ENCODE measurements around the gene DEPP1.
A peak's percentile ranks its signal among the peaks of the same experiment; 100 is the strongest.

The DEPP1 gene

DNA sequence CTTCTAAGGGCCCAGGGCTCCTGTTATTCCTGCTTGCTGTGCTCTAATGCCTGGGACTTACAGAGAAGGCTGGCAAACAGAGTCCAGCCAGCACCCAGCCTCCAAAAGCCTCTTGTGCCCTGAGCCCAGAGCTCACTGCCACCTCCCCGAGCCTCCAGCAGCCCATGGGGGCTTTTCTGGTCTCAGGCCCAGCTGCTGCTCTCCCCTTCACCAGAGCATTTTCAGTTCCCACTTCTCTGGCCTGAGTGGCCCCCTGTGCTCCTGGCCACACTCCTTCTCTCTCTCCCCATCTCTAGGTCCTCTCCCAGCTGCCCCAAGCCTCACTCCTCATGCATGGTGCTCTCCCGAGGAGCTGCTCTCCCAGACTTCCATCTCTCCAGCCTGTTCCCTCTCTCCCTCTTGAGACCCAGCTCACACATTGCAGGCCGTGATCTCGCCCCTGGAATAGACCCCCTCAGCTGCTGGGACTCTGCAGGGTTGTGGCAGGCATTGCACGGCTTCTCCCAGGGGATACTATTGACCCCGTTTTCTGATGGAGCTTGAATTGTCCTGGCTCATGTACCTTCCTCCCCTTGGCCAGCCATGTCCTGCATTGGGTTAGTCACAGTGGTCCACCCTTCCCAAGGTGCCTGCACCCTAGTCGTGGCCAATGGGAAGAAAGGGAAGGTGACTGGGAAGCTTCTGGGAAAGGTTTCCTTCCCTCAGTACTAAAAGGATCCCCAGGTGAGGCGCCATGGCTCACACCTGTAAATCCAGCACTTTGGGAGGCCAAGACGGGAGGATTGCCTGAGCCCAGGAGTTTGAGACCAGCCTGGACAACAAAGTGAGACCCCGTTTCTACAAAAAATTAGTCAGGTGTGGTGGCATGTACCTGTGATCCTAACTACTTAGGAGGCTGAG is 28.0 kb downstream of the DEPP1 start:
- DNase-seq = no peak

DNA sequence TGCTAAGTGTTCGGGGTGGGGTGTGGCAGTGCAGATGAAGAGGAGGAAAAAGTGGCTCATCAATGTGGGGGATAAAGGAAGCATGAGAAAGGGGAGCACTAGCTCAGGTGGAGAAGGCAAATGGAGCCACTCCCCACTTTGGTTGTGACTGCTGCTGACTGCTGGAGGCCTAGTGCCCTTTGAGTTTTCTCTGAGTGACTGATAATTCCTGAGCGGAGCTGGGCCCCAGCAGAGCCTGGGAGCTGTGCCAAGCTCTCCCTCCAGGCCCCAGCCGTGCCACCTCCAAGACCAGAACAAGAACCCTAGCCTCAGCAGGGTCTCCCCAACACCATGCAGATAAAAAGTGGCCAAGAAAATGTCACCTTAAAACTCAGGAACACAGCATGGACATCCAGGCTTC is 28.7 kb downstream of the DEPP1 start:
- no peak for DNase-seq

DNA sequence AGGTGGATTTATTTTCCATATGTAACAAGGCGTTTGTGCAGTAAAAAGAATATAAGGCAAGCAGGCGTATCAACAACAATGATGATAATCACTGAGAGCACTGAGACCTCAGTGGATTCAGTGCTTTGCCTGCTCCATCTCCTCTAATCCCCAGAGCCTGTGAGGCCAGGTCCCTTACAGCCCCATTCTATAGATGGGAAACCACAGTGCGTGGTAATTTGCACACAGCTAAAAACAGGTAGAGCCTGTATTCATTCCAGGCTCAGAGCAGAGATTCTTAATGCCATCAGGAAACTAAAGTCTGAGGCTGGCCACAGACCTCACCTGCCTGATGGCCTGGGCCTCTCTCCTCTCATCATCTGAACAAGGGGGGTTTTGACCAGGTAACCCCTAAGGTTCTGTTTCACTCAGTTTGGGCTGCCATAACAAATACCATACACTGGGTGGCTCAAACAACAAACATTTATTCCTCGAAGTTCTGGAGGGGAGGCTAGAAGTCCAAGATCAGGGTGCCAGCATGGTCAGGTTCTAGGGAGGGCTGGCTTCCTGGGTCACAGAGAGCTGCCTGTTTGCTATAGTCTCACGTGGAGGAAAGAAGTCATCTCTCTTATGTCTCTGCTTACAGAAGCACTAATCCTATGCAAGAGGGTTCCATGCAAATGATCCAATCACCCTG is 29.3 kb downstream of the DEPP1 start:
- no peak for DNase-seq

DNA sequence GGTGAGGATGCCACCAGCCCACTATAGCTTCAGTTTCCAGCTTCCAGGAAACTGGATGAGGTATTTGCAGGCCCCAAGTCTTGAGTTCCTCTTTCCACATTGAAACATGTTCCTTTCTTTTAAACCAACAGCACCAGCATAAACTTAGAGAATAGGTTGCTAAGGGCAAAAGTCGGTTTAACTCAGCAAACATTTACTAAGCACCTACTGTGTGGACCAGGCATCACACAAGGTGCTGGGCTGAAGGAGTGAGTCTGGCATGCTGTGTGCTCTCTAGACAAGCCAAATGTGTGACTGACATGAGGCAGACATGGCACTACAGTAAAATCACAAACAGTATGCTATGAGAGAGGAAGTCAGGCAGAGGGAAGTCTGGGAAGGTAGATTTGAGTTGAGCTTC is 30.0 kb downstream of the DEPP1 start:
- no peak for DNase-seq

DNA sequence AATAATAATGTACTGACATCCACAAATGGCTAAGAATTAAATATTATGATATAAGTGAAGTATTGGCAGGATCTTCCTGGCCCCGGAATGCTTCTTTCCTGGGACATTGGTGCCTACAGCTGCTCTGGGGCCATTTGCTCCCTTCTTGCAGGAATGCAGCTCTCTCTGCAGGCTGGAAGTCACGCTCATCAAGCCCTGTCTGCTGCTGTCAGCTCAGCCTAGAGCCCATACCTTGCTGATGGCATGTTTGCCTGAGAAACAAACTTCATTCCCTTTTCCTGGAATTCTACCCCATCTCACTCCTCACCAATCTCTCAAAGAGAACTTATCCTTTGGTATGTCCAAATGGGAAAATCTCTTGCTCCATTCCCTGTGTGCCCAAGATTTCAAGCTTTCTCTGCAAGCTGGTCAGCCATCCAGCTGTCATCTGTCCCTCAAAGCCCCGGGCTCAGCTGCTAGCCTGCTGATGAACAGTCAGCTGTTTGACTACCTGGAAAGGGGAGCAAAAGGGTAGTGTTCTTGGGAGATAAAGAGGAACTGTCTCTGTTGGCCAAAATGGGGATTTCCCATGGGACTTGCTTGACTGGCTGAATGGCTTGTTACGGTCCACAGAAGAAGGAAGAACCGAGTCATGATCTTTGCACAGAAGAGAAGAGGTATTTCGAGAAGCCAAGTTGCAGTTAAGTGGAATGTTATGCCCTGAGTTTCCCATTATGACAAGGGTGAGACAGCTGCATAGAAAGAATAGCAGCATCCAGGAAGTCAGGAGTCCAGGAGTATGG is 31.0 kb downstream of the DEPP1 start:
- DNase-seq = peak in 1 of 2 donors; percentile 53

DNA sequence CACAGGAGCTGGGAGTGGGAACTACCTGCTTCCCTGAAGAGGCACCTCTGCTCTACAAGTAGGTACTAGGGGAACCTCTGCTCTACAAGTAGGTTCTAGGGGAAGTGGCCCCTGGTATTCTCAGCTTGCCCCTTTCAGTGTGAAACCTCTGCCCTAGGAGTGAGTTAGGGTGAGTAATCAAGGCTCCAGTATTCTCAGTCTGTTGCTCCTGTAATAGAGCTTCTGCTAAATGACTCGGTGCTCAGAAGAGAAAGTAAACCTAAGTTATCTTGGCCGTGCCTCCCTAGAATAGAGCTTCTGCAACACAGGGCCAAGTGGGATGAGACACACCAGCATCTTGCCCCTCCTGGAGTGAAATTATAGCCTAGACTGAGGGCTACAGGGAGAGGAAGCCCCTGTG is 32.4 kb downstream of the DEPP1 start:
- DNase-seq = no peak

DNA sequence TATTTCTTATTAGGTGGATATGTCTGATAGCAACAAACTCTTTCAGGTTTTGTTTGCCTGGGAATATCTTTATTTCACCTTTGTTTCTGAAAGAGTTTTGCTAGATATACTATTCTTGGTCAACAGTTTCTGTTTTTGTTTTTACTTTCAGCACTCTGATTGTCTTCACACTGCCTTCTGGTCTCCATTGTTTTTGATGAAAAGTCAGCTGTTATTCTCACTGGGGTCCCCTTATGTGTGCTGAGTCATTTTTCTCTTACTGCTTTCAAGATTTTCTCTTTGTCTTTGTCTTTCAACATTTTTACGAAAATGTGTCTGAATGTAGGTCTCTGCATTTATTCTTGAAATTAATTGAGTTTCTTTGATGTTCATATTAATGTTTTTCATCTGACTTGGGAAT is 34.3 kb downstream of the DEPP1 start:
- no peak for DNase-seq

DNA sequence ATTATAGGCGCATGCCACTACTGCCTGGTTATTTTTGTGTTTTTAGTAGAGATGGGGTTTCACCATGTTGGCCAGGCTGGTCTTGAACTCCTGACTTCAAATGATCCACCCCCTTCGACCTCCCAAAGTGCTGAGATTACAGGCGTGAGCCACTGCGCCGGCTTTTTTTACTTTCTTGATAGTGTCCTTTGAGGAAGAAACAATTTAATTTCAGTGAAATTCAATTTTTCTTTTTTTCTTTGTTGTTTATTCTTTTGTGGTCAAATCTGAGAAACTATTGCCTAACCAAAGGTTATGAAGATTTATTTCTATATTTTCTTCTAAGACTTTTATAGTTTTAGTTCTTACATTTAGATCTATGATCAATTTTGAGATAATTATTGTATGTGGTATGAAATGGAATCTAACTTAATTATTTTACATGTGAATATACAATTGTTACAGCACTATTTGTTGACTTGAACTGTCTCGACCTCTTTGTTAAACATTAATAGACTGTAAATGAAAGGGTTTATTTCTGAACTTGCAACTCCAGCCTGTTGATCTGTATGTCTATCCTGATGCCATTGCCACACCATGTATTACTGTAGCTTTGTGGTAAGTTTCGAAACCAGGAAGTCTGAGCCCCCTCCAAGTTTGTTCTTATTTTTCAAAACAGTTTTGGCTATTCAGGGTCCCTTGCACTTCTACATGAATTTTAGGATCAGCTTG is 38.8 kb downstream of the DEPP1 start:
- DNase-seq = no peak

DNA sequence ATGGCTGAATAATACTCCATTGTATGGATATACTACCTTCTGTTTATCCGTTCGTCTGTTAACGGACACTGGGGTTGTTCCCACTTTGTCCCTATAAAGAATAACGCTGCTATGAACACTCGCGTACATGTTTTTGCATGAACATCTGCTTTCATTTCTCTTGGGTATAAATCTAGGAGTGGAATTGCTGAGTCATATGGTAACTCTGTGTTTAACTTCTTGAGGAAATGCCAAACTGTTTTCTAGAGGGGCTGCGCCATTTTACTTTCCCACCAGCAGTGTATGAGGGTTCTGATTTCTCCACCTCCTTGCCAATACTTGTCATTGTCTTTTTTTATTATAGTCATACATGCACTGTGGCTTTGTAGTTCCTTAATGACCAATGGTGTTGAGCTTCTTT is 39.7 kb downstream of the DEPP1 start:
- DNase-seq = no peak

DNA sequence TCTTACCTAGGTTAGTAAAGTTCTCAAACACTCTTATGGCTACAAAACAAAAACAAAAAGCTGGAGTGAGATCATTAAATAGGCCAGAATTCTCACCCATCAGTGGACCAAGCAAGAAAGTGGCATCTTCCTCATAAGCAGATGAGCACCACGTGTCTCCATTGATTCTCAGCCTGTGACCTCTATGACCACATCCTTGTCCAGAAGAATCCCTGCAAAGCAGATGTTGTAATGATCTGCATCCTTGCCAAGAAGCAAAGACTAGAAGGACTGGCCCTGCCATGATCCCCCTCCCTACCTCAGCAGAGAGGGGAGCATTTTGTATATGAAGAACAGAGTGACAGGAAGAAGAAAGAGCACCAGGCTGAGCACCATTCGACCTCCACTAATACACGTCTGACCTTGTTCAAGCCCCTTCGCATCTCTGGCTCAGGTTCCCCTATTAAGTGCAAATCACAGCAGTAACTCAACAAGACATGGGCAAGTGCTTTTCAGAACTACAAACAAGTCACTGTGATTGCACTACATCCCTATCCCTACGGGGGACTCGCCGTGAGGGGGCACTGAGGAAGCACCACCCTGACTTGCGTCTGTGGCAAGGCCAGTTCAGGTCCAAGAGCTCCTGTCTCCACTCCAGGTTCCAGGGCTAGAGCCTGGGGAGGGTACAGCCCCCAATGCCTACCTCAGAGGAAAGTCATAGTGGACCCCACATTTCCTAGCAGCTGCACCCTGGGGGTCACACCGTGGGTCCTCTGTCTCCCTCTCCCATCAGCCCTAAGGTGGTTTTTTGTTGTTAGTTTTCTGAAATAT is 41.2 kb downstream of the DEPP1 start:
- no peak for DNase-seq

DNA sequence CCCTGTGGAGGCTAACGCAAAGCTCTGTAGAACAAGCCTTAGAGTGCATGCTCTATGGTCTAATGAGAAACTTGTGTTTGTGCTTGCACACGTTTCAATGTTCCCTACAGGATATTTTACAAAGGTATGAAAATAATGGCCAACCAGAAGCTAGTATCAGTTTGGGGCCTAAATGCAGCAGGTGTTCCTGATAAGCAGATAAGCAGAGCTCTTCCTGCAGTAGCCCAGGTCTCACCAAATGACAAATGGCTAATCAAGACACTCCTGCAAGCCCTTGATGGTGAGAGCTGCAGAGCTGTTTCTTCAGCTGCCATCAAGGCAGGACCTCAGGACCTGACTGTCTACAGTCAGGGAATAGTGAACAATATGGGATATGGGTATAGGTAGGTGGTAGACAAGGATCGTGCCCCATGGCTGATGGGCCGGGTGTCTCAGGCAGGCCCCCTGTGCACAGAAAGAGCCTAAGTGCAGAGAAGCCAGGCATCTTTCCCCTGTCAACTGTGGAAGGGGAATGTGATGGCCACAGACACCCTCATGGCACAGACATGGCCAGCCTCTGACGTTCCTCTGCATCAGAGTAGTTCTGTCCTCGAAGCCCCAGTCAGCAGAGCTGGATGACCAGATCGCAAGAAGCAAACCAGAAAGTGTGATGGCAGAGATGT is 42.2 kb downstream of the DEPP1 start:
- DNase-seq = no peak

DNA sequence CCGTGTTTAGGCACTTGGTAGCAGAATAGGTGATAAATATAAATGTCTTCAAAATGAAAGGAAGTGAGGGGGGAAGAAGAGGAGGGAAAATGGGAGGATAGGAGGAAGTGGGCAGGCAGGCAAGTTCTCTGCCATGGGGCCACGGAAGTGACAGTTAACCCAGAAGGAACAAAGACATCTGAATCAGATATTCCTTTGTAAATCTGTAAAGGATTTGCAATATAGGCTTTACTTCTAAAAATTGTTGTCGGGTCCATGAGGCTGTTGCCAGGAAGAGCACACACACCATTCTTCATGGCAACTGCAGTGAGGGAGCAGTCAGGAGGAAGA is 42.7 kb downstream of the DEPP1 start:
- no peak for DNase-seq

DNA sequence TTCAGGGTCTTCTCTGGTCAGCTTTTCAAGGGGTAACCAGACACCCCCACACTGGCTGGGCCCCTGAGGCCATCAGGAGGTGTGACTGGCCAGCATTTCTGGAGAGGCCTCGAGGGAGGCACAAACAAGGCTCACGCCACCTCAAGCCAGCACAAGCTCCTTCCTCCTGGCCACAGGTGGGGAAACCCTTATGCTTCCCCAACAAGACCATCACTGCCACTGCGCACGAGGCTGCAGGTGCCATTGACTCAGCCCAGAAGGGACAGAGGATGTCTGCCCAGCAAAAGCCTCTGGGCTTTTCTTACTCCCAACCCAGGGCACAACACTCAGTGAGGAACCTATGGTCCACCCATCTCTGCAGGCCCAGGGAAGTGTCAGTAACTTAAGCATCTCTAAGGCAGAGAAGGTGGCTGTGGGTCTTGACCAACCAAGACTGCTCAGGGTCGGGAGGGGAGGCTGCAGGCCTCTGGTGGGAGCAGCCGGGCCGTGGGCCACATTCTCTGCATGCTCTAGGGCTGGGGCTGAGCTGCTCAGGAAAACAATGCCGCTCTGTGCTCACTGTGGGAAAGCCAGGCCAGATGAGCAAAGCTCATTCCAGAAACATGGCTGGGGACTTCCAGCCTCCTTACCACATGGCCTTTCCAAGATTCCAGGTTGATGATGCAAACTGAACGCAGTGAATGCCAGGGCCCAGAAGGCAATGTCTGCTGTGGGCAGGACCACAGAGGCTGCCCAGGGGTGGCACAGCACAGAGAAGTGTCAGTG is 43.2 kb downstream of the DEPP1 start:
- DNase-seq = no peak

DNA sequence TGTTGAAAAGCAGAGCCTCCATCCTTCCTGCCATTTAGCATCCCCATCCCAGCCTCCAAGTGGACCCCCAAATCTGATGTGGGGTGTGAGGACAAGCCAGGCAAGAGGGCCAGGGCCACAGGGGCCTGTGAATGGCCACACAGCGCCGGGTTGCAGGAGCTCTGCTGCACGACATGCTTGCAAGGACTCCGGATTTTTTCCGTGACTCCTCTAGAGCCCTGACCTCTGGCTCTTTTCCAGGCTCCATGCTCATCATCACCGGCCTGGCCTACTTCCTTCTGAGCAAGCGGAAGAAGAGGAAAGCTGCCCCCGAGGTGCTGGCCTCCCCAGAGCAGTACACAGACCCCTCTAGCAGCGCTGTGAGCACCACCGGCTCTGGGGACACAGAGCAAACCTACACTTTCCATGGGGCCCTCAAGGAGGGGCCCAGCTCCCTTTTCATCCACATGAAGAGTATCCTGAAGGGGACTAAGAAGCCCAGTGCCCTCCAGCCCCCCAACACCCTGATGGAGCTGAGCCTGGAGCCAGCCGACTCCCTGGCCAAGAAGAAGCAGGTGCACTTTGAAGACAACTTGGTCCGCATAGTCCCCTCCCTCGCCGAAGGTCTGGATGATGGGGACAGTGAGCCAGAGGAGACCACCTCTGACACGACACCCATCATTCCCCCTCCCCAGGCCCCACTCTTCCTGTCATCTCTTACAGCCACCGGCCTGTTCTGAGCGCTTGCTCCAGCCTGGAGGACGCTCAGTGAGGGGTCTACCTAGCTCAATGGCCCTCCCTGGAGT is 44.0 kb downstream of the DEPP1 start:
- DNase-seq = no peak

DNA sequence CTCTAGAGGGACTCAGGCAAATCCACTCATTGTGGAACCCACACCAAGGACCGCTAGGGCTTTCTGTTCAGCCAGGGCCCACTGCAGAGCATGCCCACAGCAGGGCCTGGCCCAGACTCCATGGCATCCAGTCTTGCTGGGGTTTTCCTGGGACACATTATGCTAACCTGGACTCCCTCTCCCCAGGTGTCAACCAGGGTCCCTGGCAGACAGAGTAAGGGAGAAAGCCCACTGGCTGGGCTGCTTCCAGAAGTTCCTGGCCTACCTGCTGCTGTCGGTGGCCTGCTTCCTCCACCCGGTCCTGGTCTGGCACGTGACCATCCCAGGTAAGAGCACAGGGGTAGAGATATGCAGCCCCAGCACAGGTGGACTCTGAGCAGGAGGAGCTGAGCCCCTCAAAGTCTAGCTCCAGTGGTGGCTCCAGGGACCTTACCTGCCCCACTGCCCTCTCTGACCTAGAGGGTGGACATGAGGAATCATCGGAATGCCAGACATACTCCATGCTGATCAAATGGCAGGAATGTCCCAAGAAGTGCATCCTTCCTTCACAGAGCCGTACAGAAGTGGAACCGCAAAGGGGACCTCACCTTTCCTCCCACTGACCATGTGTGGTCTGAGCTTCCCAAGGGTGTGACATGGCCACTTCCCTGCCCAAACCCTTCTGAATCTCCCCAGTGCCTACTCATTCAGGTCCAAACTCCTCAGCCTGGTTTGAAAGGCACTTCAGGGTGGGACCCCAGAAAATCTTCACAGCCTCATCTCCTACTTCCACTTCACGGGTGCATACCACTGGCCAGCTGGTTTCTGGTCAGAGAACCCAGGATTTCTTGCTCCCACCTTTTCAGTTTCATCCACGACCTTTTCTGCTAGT is 44.9 kb downstream of the DEPP1 start:
- no peak for DNase-seq

DNA sequence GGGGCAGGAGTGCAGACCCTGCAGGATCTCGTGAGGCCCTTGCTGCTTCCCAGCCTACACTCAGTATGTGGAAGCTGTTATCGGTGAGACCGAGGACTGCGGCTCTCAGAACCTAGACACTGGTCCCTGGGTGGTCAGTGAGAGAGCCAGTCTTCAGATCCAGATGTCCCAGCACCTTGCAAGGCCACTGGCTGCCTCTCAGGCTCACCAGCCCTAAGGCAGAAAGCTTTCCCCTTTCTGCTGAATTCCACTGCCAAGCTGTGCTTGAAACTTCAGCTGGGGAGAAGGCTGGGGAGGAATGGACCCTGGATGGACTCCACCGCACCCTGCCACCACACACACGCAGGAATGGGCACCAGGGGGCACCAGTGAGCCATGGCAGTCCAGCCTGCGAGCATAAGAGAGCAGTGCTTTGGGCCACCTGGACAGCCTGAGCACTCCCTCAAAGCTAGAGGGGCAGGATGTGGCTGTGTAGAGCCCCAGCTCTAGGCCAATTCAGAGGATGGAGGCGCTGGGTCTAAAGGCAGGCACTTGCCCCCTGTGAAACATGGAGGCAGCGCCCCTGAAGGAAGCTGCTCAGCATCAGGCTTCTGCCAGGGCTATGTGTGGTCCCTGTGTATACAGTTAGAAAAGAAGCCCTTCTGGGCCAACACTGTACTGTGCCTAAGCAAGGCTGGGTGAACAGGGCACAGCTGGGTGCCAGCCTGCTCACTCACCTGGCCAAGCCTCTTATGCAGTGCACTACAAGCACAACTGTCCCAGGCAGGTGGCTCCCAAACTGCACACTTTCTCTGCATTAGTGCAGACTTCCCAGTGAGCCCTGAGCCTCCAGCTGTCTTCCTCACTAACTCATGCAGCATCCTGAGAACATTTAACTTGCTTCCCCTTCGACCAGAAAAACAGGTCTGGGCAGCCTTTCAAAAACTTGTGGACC is 45.8 kb downstream of the DEPP1 start:
- DNase-seq = peak; percentile 79 to 84

DNA sequence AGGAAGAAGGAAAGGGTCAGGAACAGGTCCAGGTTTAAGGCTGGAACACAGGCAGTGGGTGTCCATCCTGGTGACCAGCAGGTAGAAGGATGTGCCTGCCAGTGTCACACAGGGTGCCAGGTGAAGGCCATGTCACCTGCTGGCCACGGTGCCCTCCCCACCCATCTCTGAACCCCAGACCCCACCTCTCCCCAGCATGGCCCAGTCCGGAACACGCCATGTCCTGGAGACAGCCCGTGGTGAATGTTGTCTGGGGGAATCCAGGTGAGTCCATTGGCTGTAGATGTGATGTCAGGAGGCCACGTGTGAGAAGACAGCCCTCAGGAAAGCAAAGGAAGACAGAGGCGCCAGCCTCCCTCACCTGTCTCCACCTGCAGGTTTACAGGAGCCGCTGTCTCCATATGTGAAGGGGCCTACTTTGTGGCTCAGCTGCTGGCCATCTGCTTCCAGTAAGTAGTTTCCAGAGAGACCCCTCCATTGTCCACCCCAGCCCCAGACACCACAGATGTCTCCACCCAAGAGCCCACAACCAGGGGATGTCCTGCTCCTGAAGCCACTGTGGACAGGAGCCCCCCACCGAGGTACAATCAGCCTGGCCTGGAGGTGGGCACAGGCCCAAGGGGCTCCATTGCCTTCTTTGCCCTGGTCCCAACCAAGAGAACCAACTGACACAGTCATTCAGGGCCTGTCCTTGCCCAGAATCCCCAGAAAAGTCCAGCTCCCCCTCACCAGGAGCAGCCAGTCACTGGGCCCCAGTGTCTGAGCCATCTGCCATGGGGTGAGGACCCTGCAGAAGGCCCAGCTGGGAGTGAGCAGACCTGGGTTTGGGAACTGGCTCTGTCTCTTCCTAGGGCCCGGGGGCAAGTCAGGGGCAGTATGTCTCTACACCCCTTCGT is 46.7 kb downstream of the DEPP1 start:
- DNase-seq = no peak

Measured in CD4-positive, alpha-beta T cell treated with Interleukin-4 for 1 hour (primary cell).